HCT116 (cell line): ENCODE results near the gene RBM34. TPM values are rescaled to one million over a fixed set of nuclear protein-coding genes. Genes with fewer than 3 reads are reported as not detected.

Source experiments
- ATAC-seq: fragments of 200-7000 bp; cut with Tn5 transposase; 2 replicates; pipeline ENCODE4 v1.9.1; 2020; ENCODE audit warnings: mild to moderate bottlenecking, moderate library complexity
- BruUV-seq: library from RNA; stranded (reverse); fragments of 400-500 nt; replicated peaks from 2 replicates; lab custom pipeline; 2021; lab: Mats Ljungman, UMichigan
- CTCF ChIA-PET: fragments of 300-600 bp; sonication (Branson Sonifier 250); formaldehyde crosslinking; loops from one replicate; lab custom pipeline; 2021; ENCODE audit warnings: antibody characterized with exemption; lab: Charles Lee
- POLR2A ChIA-PET: fragments of 300-600, 350-600 bp; sonication (Branson Sonifier 250); formaldehyde crosslinking; loops from one replicate; lab custom pipeline; 2021; ENCODE audit warnings: antibody characterized with exemption; lab: Charles Lee
- RAD21 ChIA-PET, 2 experiments: fragments of 300-600 bp; sonication (Branson Sonifier 250); formaldehyde crosslinking; loops; one replicate each; lab custom pipeline; 2023; ENCODE audit warnings: low total read pairs in 2 of 2; ENCODE audit not compliant: uncharacterized antibody in 2 of 2, unreplicated experiment in 2 of 2, low non-redundant PET in 1 of 2; lab: Charles Lee
- DNase-seq: peaks from one replicate; pipeline ENCODE4 v3.0.0-alpha.2; 2010; ENCODE audit warnings: low read depth, low spot score
- H2AFZ ChIP-seq: fragments of 200-600 bp; shearing (Covaris generic), sonication (generic); 2 replicates; pipeline ENCODE4 v1.6.1; 2017; ENCODE audit warnings: low read depth, mixed run types, mixed read lengths, antibody characterized with exemption, low read length; ENCODE audit not compliant: poor library complexity, severe bottlenecking
- H3K27ac ChIP-seq: 2 replicates; pipeline ENCODE4 v1.5.1; 2012; ENCODE audit warnings: low read depth, low read length
- H3K27me3 ChIP-seq: fragments of 200-600 bp; sonication (generic); 2 replicates; pipeline ENCODE4 v1.6.1; 2016; ENCODE audit warnings: mixed run types, low read length, mixed read lengths; ENCODE audit not compliant: insufficient read depth
- H3K36me3 ChIP-seq, 2 experiments: fragments of 200-500 bp in 1 of 2; fragments of 200-600 bp in 1 of 2; sonication (Bioruptor generic) in 1 of 2; sonication (generic) in 1 of 2; 2 replicates each; pipeline versions ENCODE4 v1.5.1 to v1.6.1; 2014 to 2016; ENCODE audit warnings: low read length in 2 of 2, inconsistent platforms in 1 of 2, mixed read lengths in 1 of 2, mixed run types in 1 of 2; ENCODE audit not compliant: insufficient read depth in 2 of 2, control insufficient read depth in 1 of 2
- H3K4me1 ChIP-seq, 2 experiments: fragments of 200-600 bp in 1 of 2; sonication (generic) in 1 of 2; 2 replicates each; pipeline versions ENCODE4 v1.5.1 to v1.6.1; 2012 to 2017; ENCODE audit warnings: low read length in 2 of 2, inconsistent platforms in 1 of 2, mild to moderate bottlenecking in 1 of 2, mixed read lengths in 1 of 2, mixed run types in 1 of 2, moderate library complexity in 1 of 2; ENCODE audit not compliant: insufficient read depth in 2 of 2, control insufficient read depth in 1 of 2
- H3K4me2 ChIP-seq: fragments of 200-600 bp; sonication (generic); 2 replicates; pipeline ENCODE4 v1.6.1; 2017; ENCODE audit warnings: mixed run types, low read length, mixed read lengths
- H3K4me3 ChIP-seq, 2 experiments: fragments of 200-600 bp in 1 of 2; sonication (generic) in 1 of 2; replicated peaks in 1 of 2; 2 replicates each; pipeline ENCODE4 v1.5.1; 2011 to 2016; ENCODE audit warnings: low read length in 2 of 2, control low read depth in 1 of 2, low read depth in 1 of 2, mild to moderate bottlenecking in 1 of 2, mixed read lengths in 1 of 2, mixed run types in 1 of 2
- H3K79me2 ChIP-seq: fragments of 200-600 bp; sonication (generic); 2 replicates; pipeline ENCODE4 v1.6.1; 2017; ENCODE audit warnings: mild to moderate bottlenecking, mixed run types, low read length, moderate library complexity, mixed read lengths; ENCODE audit not compliant: insufficient read depth
- H3K9ac ChIP-seq: fragments of 200-600 bp; sonication (generic); 2 replicates; pipeline ENCODE4 v1.6.1; 2016; ENCODE audit warnings: low read length, mixed read lengths
- H3K9me2 ChIP-seq: fragments of 200-600 bp; sonication (generic), shearing (Covaris generic); 2 replicates; pipeline ENCODE4 v1.6.1; 2017; ENCODE audit warnings: mixed run types, mild to moderate bottlenecking, moderate library complexity; ENCODE audit not compliant: insufficient read depth
- H3K9me3 ChIP-seq, 2 experiments: fragments of 200-500 bp in 1 of 2; fragments of 200-600 bp in 1 of 2; sonication (Bioruptor generic) in 1 of 2; sonication (generic) in 1 of 2; 2 replicates each; pipeline ENCODE4 v1.6.1; 2014 to 2017; ENCODE audit warnings: low read length in 2 of 2, mixed read lengths in 2 of 2, inconsistent platforms in 1 of 2, low read depth in 1 of 2, mild to moderate bottlenecking in 1 of 2, mixed run types in 1 of 2, moderate library complexity in 1 of 2; ENCODE audit not compliant: control insufficient read depth in 1 of 2, insufficient read depth in 1 of 2
- H4K20me1 ChIP-seq: fragments of 200-600 bp; sonication (generic), shearing (Covaris generic); 2 replicates; pipeline ENCODE4 v1.6.1; 2017; ENCODE audit warnings: mixed run types, mild to moderate bottlenecking, moderate library complexity; ENCODE audit not compliant: insufficient read depth
- EGR1 ChIP-seq: IDR thresholded peaks from 2 replicates; pipeline ENCODE4 v1.6.1; 2012; ENCODE audit warnings: low read depth
- ELF1 ChIP-seq: IDR thresholded peaks from 2 replicates; pipeline ENCODE4 v1.6.1; 2012; ENCODE audit warnings: low read depth, borderline replicate concordance
- EZH2phosphoT487 ChIP-seq: fragments of 200-600 bp; IDR thresholded peaks from 2 replicates; pipeline ENCODE4 v1.6.1; 2018; ENCODE audit warnings: antibody characterized with exemption, borderline replicate concordance
- JUND ChIP-seq: IDR thresholded peaks from 2 replicates; pipeline ENCODE4 v1.6.1; 2012
- RAD21 ChIP-seq: IDR thresholded peaks from 2 replicates; pipeline ENCODE4 v1.6.1; 2012; ENCODE audit warnings: low read depth, mild to moderate bottlenecking
- TCF7L2 ChIP-seq: IDR thresholded peaks from 2 replicates; pipeline ENCODE4 v1.7.0; 2011; ENCODE audit warnings: borderline replicate concordance, inconsistent platforms; ENCODE audit not compliant: insufficient read depth, insufficient read length; ENCODE audit errors: extremely low read depth
- ZBTB33 ChIP-seq: IDR thresholded peaks from 2 replicates; pipeline ENCODE4 v1.6.1; 2011; ENCODE audit warnings: mild to moderate bottlenecking, low read length, moderate library complexity; ENCODE audit not compliant: insufficient replicate concordance; ENCODE audit errors: extremely low read depth
- intact Hi-C: fragments of 100-400 bp; cut with micrococcal nuclease; formaldehyde crosslinking; loops from 2 replicates; pipeline ENCODE4 v1.10.0; 2022
- total RNA-seq: library from RNA; stranded (reverse); gene quantifications from one replicate; pipeline ENCODE4 v1.2.1, GENCODE V29; 2021; ENCODE audit not compliant: unreplicated experiment
- TF ChIP-seq, protein P1 (sequence below): IDR thresholded peaks from 2 replicates; pipeline ENCODE4 v1.6.1; 2012; ENCODE audit warnings: low read depth
- TF ChIP-seq, protein P2 (sequence below): IDR thresholded peaks from 2 replicates; pipeline ENCODE4 v1.6.1; 2012

The RBM34 gene
- total RNA-seq, 1 experiment from 2014 or later: 82.0 TPM

GRCh38 chr1:235108185-235108593 is 52.9 kb downstream of the RBM34 start:
- H4K20me1 ChIP-seq: peaks cover 14% of the 10 kb centered on the region; the same call in 1 of the 2 replicates
- H3K9ac ChIP-seq: no peak overlapping the region
- H3K4me2 ChIP-seq: no peak overlapping the region
- H3K4me1 ChIP-seq: peaks cover 4 to 14% of the 10 kb centered on the region in 2 experiments; a peak in 3 of 4 replicates
- no peak overlapping the region for H2AFZ ChIP-seq
- H3K9me2 ChIP-seq: no peaks in the 10 kb centered on the region
- no TSS peak for BruUV-seq
- ChIA-PET POLR2A (no interaction called here), CTCF (no interaction called here)
- no peaks in the 10 kb centered on the region for H3K9me3 ChIP-seq
- peaks cover 29% of the 10 kb centered on the region for H3K79me2 ChIP-seq
- H3K27me3 ChIP-seq: no peaks in the 10 kb centered on the region
- intact Hi-C loops: no loop called here
- ATAC-seq: no peak
- no peak for DNase-seq
- H3K36me3 ChIP-seq: peaks cover 26 to 52% of the 10 kb centered on the region in 2 experiments; a peak in 3 of 4 replicates
- TF ChIP-seq TCF7L2 (no peak), EGR1 (no peak), JUND (no peak), ZBTB33 (no peak), ELF1 (no peak), EZH2phosphoT487 (no peak), RAD21 (no peak)
- TF ChIP-seq, protein P1, sequence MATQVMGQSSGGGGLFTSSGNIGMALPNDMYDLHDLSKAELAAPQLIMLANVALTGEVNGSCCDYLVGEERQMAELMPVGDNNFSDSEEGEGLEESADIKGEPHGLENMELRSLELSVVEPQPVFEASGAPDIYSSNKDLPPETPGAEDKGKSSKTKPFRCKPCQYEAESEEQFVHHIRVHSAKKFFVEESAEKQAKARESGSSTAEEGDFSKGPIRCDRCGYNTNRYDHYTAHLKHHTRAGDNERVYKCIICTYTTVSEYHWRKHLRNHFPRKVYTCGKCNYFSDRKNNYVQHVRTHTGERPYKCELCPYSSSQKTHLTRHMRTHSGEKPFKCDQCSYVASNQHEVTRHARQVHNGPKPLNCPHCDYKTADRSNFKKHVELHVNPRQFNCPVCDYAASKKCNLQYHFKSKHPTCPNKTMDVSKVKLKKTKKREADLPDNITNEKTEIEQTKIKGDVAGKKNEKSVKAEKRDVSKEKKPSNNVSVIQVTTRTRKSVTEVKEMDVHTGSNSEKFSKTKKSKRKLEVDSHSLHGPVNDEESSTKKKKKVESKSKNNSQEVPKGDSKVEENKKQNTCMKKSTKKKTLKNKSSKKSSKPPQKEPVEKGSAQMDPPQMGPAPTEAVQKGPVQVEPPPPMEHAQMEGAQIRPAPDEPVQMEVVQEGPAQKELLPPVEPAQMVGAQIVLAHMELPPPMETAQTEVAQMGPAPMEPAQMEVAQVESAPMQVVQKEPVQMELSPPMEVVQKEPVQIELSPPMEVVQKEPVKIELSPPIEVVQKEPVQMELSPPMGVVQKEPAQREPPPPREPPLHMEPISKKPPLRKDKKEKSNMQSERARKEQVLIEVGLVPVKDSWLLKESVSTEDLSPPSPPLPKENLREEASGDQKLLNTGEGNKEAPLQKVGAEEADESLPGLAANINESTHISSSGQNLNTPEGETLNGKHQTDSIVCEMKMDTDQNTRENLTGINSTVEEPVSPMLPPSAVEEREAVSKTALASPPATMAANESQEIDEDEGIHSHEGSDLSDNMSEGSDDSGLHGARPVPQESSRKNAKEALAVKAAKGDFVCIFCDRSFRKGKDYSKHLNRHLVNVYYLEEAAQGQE: no peak
- TF ChIP-seq, protein P2, sequence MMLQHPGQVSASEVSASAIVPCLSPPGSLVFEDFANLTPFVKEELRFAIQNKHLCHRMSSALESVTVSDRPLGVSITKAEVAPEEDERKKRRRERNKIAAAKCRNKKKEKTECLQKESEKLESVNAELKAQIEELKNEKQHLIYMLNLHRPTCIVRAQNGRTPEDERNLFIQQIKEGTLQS: no peak
- TF ChIP-seq, all 23 proteins: peak for 0
- RAD21 ChIA-PET: no interaction called here
- Histone ChIP-seq H3K27ac (no peak overlapping the region), H3K4me3 (no peak overlapping the region)
